Erythroblast (primary cell): ENCODE measurements around the gene SLC29A2.

Experiments used
- GATA1 ChIP-seq: IDR thresholded peaks from 2 replicates; pipeline ENCODE4 v1.6.1; 2011; ENCODE audit warnings: low read depth, mild to moderate bottlenecking, control low read depth, low read length, moderate library complexity
- POLR2A ChIP-seq: IDR thresholded peaks from 2 replicates; pipeline ENCODE4 v1.6.1; 2011; ENCODE audit warnings: mild to moderate bottlenecking, low read length

- no peak for TF ChIP-seq POLR2A
- TF ChIP-seq GATA1: no peak
Observed at GRCh38 chr11:66326261-66327111, 45.1 kb downstream of the SLC29A2 start.
